NCI-H345 (cell line): ENCODE measurements around the gene NOG.

ENCODE experiments used
- DNase-seq: peaks from one replicate; lab custom pipeline; 2025; lab: John Stamatoyannopoulos, UW

The NOG gene

GRCh38 chr17:56593646-56594319, at the start of gene NOG:
TSS of gene NOG (plus strand) at chr17:56593699. CDS start at chr17:56594224, 525 bp downstream.
- DNase-seq: peak; percentile 25

GRCh38 chr17:56545106-56545505, 48.4 kb upstream of the NOG start:
- DNase-seq: no peak

GRCh38 chr17:56545930-56546329, 47.6 kb upstream of the NOG start:
- DNase-seq: no peak

- no peak for DNase-seq
These were observed 44.8 kb upstream of the NOG start for GRCh38 chr17:56548661-56549060.

GRCh38 chr17:56549501-56549900, 44.0 kb upstream of the NOG start:
- no peak for DNase-seq

GRCh38 chr17:56557682-56558081, 35.8 kb upstream of the NOG start:
- no peak for DNase-seq

- no peak for DNase-seq
These were observed 35.4 kb upstream of the NOG start for GRCh38 chr17:56558088-56558487.

- DNase-seq: no peak
These were observed 23.3 kb upstream of the NOG start for GRCh38 chr17:56570199-56570598.

GRCh38 chr17:56571456-56571855, 22.0 kb upstream of the NOG start:
- no peak for DNase-seq

- DNase-seq: no peak
These were observed 16.2 kb upstream of the NOG start for GRCh38 chr17:56577190-56577842.

- no peak for DNase-seq
These were observed 15.7 kb upstream of the NOG start for GRCh38 chr17:56577843-56578204.

- no peak for DNase-seq
These were observed 11.6 kb upstream of the NOG start for GRCh38 chr17:56581635-56582627.

- no peak for DNase-seq
These were observed 9.7 kb upstream of the NOG start for GRCh38 chr17:56583772-56584171.

GRCh38 chr17:56587298-56587697, 6.2 kb upstream of the NOG start:
- no peak for DNase-seq

- peak; percentile 48 for DNase-seq
These were observed 913 bp upstream of the NOG start for GRCh38 chr17:56592487-56593085.

GRCh38 chr17:56593086-56593645, 333 bp upstream of the NOG start:
- peak; percentile 38 for DNase-seq

- no peak for DNase-seq
These were observed 1.0 kb downstream of the NOG start for GRCh38 chr17:56594320-56595107.

GRCh38 chr17:56595108-56595418, 1.6 kb downstream of the NOG start:
- no peak for DNase-seq

GRCh38 chr17:56595831-56596690, 2.6 kb downstream of the NOG start:
- DNase-seq: no peak
